Natural killer cell (primary cell): Measurements from ENCODE around the gene DENND1A. TPM values are rescaled to one million over a fixed set of nuclear protein-coding genes. Genes with fewer than 3 reads are reported as not detected.

Source experiments
- ATAC-seq, 3 donors: fragments of 150-1000 bp in 2 of 3; fragments of 200-7000 bp in 1 of 3; cut with Tn5 transposase; 1 replicate in 1 of 3; 2 replicates in 2 of 3; pipeline ENCODE4 v1.10.0; 2021; ENCODE audit warnings: mild to moderate bottlenecking in 2 of 3, moderate library complexity in 2 of 3
- DNase-seq, 2 donors: peaks; one replicate each; pipeline versions ENCODE4 v3.0.0 to v3.0.0-alpha.2; 2013 to 2021; ENCODE audit warnings: mixed read lengths in 1 of 2
- H3K27ac ChIP-seq: one replicate; pipeline ENCODE4 v1.5.1; 2013; ENCODE audit warnings: mild to moderate bottlenecking, low read length
- H3K27me3 ChIP-seq: one replicate; pipeline ENCODE4 v1.6.1; 2013; ENCODE audit warnings: low read length; ENCODE audit not compliant: control insufficient read depth, insufficient read depth
- H3K36me3 ChIP-seq: one replicate; pipeline ENCODE4 v1.6.1; 2013; ENCODE audit warnings: low read length; ENCODE audit not compliant: control insufficient read depth, insufficient read depth
- H3K4me1 ChIP-seq: one replicate; pipeline ENCODE4 v1.6.1; 2013; ENCODE audit warnings: low read length; ENCODE audit not compliant: control insufficient read depth, insufficient read depth
- H3K4me3 ChIP-seq: one replicate; pipeline ENCODE4 v1.5.1; 2013; ENCODE audit warnings: low read length
- H3K9me3 ChIP-seq: one replicate; pipeline ENCODE4 v1.6.1; 2013; ENCODE audit warnings: low read length; ENCODE audit not compliant: control insufficient read depth, insufficient read depth
- H3K27ac Mint-ChIP-seq, 2 donors: one replicate each; pipeline ENCODE4 v1.8.0; 2022; ENCODE audit warnings: mild to moderate bottlenecking in 2 of 2, mixed read lengths in 2 of 2, moderate library complexity in 1 of 2
- H3K27me3 Mint-ChIP-seq, 2 donors: one replicate each; pipeline ENCODE4 v1.8.0; 2022; ENCODE audit warnings: low read depth in 2 of 2, mixed read lengths in 2 of 2
- H3K36me3 Mint-ChIP-seq: one replicate; pipeline ENCODE4 v1.8.0; 2022; ENCODE audit warnings: mixed read lengths
- H3K4me1 Mint-ChIP-seq, 2 donors: one replicate each; pipeline ENCODE4 v1.8.0; 2022; ENCODE audit warnings: mixed read lengths in 2 of 2
- H3K4me3 Mint-ChIP-seq: one replicate; pipeline ENCODE4 v1.8.0; 2022; ENCODE audit warnings: mild to moderate bottlenecking, moderate library complexity, mixed read lengths
- H3K9me3 Mint-ChIP-seq, 2 donors: one replicate each; pipeline ENCODE4 v1.8.0; 2022; ENCODE audit warnings: mixed read lengths in 2 of 2
- CTCF ChIP-seq: fragments of 200-600 bp; IDR thresholded peaks from one replicate; pipeline ENCODE4 v1.8.0; 2022; ENCODE audit warnings: antibody characterized with exemption
- WGBS: methylation state at CpG from one replicate; pipeline ENCODE4 v1.1.7; 2013; ENCODE audit warnings: missing lambda C conversion rate; ENCODE audit not compliant: insufficient coverage; 5-methylcytosine and 5-hydroxymethylcytosine counted together
- intact Hi-C: fragments of 100-400 bp; cut with micrococcal nuclease; formaldehyde crosslinking; loops from one replicate; pipeline ENCODE4 v1.14.2; 2022
- total RNA-seq, 4 donors: library from RNA; stranded (reverse); fragments of 120-200 nt in 1 of 4; gene quantifications; one replicate each; pipeline versions ENCODE4 v1.2.3 to v1.2.4, GENCODE V29; 2013 to 2022

Gene DENND1A
- total RNA-seq, 3 donors from 2014 or later (not counting 1 experiment from before 2014, with no cell fraction given), result 27.8 to 37.6 (median 30.9) TPM

- intact Hi-C loops, result no loop called here
- no peak for TF ChIP-seq CTCF
- H3K36me3 ChIP-seq, result no peaks in the 10 kb centered on the region
- peaks cover 12% of the 10 kb centered on the region for H3K4me1 ChIP-seq
- H3K4me3 ChIP-seq, result peak overlapping the region; percentile 64
- H3K9me3 Mint-ChIP-seq, result no peaks in the 10 kb centered on the region
- H3K27me3 Mint-ChIP-seq, result peaks cover 3 to 6% of the 10 kb centered on the region in 2 donors
- DNase-seq (peak in 1 of 2 donors; percentile 24), ATAC-seq (no peak)
- no peaks in the 10 kb centered on the region for H3K9me3 ChIP-seq
- peak overlapping the region; percentile 86 for H3K4me3 Mint-ChIP-seq
- H3K27me3 ChIP-seq, result no peaks in the 10 kb centered on the region
- no peak overlapping the region for H3K27ac ChIP-seq
- H3K27ac Mint-ChIP-seq, result peak overlapping the region; percentile 52 to 77
- WGBS, result 53% methylated on average over 4 of the region's 6 CpGs
- H3K4me1 Mint-ChIP-seq, result peaks cover 30 to 31% of the 10 kb centered on the region in 2 donors
- no peaks in the 10 kb centered on the region for H3K36me3 Mint-ChIP-seq
These were observed 1.3 kb downstream of the DENND1A start for GRCh38 chr9:123928533-123929176.

- DNase-seq, result peak in 1 of 2 donors; percentile 11
- H3K27ac ChIP-seq, result no peak overlapping the region
- peak overlapping the region; percentile 52 to 77 for H3K27ac Mint-ChIP-seq
- WGBS, result 50% methylated on average over 5 of the region's 5 CpGs
- no peaks in the 10 kb centered on the region for H3K27me3 Mint-ChIP-seq
- ATAC-seq, result no peak
- peaks cover 12% of the 10 kb centered on the region for H3K4me1 ChIP-seq
- intact Hi-C loops, result no loop called here
- no peak overlapping the region for H3K4me3 ChIP-seq
- H3K9me3 Mint-ChIP-seq, result no peaks in the 10 kb centered on the region
- no peaks in the 10 kb centered on the region for H3K27me3 ChIP-seq
- H3K36me3 ChIP-seq, result no peaks in the 10 kb centered on the region
- no peak for TF ChIP-seq CTCF
- no peaks in the 10 kb centered on the region for H3K36me3 Mint-ChIP-seq
- H3K4me3 Mint-ChIP-seq, result peak overlapping the region; percentile 43
- no peaks in the 10 kb centered on the region for H3K9me3 ChIP-seq
- peaks cover 30 to 31% of the 10 kb centered on the region in 2 donors for H3K4me1 Mint-ChIP-seq
These were observed 2.0 kb downstream of the DENND1A start for GRCh38 chr9:123927625-123928532.

GRCh38 chr9:123926941-123927340 is 3.0 kb downstream of the DENND1A start:
- peaks cover 30 to 31% of the 10 kb centered on the region in 2 donors for H3K4me1 Mint-ChIP-seq
- Histone ChIP-seq H3K27ac (no peak overlapping the region), H3K4me1 (peaks cover 12% of the 10 kb centered on the region), H3K36me3 (no peaks in the 10 kb centered on the region), H3K27me3 (no peaks in the 10 kb centered on the region), H3K9me3 (no peaks in the 10 kb centered on the region), H3K4me3 (no peak overlapping the region)
- no peaks in the 10 kb centered on the region for H3K36me3 Mint-ChIP-seq
- intact Hi-C loops, result no loop called here
- ATAC-seq, result no peak
- H3K9me3 Mint-ChIP-seq, result no peaks in the 10 kb centered on the region
- WGBS, result 84% methylated on average over 5 of the region's 5 CpGs
- no peak overlapping the region for H3K27ac Mint-ChIP-seq
- no peaks in the 10 kb centered on the region for H3K27me3 Mint-ChIP-seq
- no peak for TF ChIP-seq CTCF
- DNase-seq, result no peak
- no peak overlapping the region for H3K4me3 Mint-ChIP-seq
